Subcutaneous preadipocyte (primary cell): ENCODE data around the gene FAIM2. TPM values are rescaled to one million over a fixed set of nuclear protein-coding genes. Genes with fewer than 3 reads are reported as not detected.

Source experiments
- total RNA-seq: library from RNA; depleted of rRNA; stranded (reverse); fragments of >200 nt; gene quantifications from 2 replicates; pipeline ENCODE4 v1.2.3, GENCODE V29; 2012

The FAIM2 gene
- 0.37 and 0.98 TPM in 2 replicates for total RNA-seq

GRCh38 chr12:49903700-49904423, at the start of gene FAIM2:
FAIM2 (minus strand) TSS chr12:49903900; CDS start chr12:49903792, 108 bp downstream.

GRCh38 chr12:49950273-49951251, 46.9 kb upstream of the FAIM2 start, which contains the start of gene AQP2:
AQP2 (plus strand) TSS chr12:49950737; CDS start chr12:49950831, 94 bp downstream.

DNA sequence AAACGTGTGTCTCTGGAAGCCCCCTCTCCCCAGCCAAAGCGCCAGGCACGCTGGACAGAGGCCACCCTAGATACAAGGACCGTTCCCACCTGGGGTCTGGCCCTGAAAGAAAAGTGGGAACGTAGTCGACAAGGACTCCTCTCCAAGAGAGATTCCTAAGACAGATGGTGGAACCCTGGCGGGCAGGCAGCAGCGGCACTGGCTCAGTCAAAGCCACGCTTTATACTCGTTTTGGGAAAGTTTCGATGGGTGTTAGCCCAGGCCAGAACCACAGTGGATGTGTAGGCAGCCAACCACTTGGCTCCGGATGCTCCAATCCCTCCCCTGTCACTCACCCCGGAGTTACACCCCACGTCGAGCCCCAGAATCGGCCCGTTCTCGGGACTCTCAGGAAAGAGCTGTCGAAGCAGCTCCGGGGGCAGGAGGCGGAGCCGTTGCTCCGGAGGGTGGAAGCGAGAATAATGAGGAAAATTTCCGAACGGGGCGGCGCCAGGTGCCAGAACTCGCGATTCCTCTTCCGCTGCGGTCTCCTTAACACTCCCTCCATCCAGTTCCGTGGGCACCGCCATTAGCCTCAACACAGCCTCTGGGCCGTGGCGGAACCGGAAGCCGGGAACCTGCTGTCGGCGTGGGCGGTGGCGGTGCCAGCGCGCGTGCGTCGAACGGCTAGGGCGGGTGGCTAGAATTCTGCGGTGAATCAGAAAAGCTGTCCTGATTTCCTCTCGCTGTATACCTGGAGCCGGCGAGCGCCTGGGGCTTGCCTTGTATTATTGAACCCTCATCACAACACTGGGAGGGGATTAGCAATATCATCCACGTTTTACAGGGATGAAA, 61.0 kb downstream of the FAIM2 start, which contains the start of gene BCDIN3D:
Gene BCDIN3D, minus strand, starts transcription at position 588 of the 834 bp plus-strand sequence. Its CDS starts 19 bp downstream, at position 569.

GRCh38 chr12:49828133-49829091, 75.3 kb downstream of the FAIM2 start, which contains the start of gene NCKAP5L:
NCKAP5L (minus strand) TSS chr12:49828413; CDS start chr12:49804044, 24,369 bp downstream.

Other genes starting within 250 kb of the FAIM2 start
- 19.8 and 36.6 TPM in 2 replicates for gene FMNL3, start 196.5 kb downstream of the FAIM2 start, total RNA-seq
- 346 and 409 TPM in 2 replicates for gene TMBIM6, start 162.3 kb downstream of the FAIM2 start, total RNA-seq
- gene NCKAP5L, start 75.5 kb downstream of the FAIM2 start, total RNA-seq = 16.2 and 17.8 TPM in 2 replicates
- gene BCDIN3D, start 60.8 kb downstream of the FAIM2 start, total RNA-seq = 2.9 and 3.3 TPM in 2 replicates
- not detected in 2 replicates for gene AQP2, start 46.8 kb upstream of the FAIM2 start, total RNA-seq
- not detected in 2 replicates for gene AQP5, start 58.0 kb upstream of the FAIM2 start, total RNA-seq
- not detected in 2 replicates for gene AQP6, start 69.0 kb upstream of the FAIM2 start, total RNA-seq
- 63.2 and 90.1 TPM in 2 replicates for gene RACGAP1, start 121.6 kb upstream of the FAIM2 start, total RNA-seq
- gene ASIC1, start 153.7 kb upstream of the FAIM2 start, total RNA-seq = 1.2 and 2.6 TPM in 2 replicates
- gene SMARCD1, start 181.4 kb upstream of the FAIM2 start, total RNA-seq = 41.5 and 55.1 TPM in 2 replicates
- 0.37 and 0.39 TPM in 2 replicates for gene GPD1, start 200.1 kb upstream of the FAIM2 start, total RNA-seq
- 19.5 and 36.0 TPM in 2 replicates for gene COX14, start 208.3 kb upstream of the FAIM2 start, total RNA-seq